ENCODE results near the gene TARP.
"Not testable (repeated sequence)": the region's sequence is repeated elsewhere in the genome, so short reads cannot be mapped to it uniquely, and the experiment has no call there.

TARP gene

DNA sequence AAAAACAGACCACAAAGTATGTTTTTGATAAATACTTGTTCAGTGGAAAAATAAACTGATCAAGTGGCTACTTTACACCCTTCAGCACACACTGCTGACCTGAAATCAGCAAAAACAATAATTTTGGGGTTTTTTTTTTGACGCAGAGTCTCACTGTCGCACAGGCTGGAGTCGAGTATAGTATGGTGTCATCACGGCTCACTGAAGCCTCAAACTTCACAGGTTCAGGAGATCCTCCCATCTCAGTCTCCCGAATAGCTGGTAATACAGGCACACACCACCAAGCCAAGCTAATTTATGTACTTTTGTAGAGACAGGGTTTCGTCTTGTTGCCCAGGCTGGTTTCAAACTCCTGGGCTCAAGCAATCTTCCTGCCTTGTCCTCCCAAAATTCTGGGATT, 30.6 kb downstream of the TARP start:
- no peak for ATAC-seq
- TF ChIP-seq POU6F1 (CRISPR knock-in tag; IDR thresholded peaks at IDR 0.05; ENCODE audit: borderline replicate concordance, low read depth) (no peak), RARB (CRISPR knock-in tag; IDR thresholded peaks at IDR 0.05) (no peak), TCF4 (CRISPR knock-in tag; IDR thresholded peaks at IDR 0.05; ENCODE audit: borderline replicate concordance) (no peak), TSHZ2 (CRISPR knock-in tag; IDR thresholded peaks at IDR 0.05) (no peak), TOX (CRISPR knock-in tag; IDR thresholded peaks at IDR 0.05; ENCODE audit: borderline replicate concordance) (no peak), ZFP3 (CRISPR knock-in tag; IDR thresholded peaks at IDR 0.05) (no peak), ZFP30 (CRISPR knock-in tag; IDR thresholded peaks at IDR 0.05) (no peak), ARNTL (CRISPR knock-in tag; IDR thresholded peaks at IDR 0.05; ENCODE audit: borderline replicate concordance, low read depth) (no peak), BACH2 (CRISPR knock-in tag; IDR thresholded peaks at IDR 0.05; ENCODE audit: borderline replicate concordance) (no peak), ISL1 (CRISPR knock-in tag; IDR thresholded peaks at IDR 0.05) (no peak), OSR1 (CRISPR knock-in tag; IDR thresholded peaks at IDR 0.05) (no peak), ZNF8 (CRISPR knock-in tag; IDR thresholded peaks at IDR 0.05) (no peak), ESRRG (CRISPR knock-in tag; IDR thresholded peaks at IDR 0.05) (no peak), GLIS3 (CRISPR knock-in tag; IDR thresholded peaks at IDR 0.05) (no peak), ZNF565 (CRISPR knock-in tag; conservative IDR thresholded peaks at IDR 0.05; ENCODE audit: low read depth) (no peak), SNAI2 (CRISPR knock-in tag; IDR thresholded peaks at IDR 0.05) (no peak)
- TF ChIP-seq, protein P1, sequence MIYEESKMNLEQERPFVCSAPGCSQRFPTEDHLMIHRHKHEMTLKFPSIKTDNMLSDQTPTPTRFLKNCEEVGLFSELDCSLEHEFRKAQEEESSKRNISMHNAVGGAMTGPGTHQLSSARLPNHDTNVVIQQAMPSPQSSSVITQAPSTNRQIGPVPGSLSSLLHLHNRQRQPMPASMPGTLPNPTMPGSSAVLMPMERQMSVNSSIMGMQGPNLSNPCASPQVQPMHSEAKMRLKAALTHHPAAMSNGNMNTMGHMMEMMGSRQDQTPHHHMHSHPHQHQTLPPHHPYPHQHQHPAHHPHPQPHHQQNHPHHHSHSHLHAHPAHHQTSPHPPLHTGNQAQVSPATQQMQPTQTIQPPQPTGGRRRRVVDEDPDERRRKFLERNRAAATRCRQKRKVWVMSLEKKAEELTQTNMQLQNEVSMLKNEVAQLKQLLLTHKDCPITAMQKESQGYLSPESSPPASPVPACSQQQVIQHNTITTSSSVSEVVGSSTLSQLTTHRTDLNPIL (CRISPR knock-in tag; IDR thresholded peaks at IDR 0.05; ENCODE audit: low read depth), result no peak

DNA sequence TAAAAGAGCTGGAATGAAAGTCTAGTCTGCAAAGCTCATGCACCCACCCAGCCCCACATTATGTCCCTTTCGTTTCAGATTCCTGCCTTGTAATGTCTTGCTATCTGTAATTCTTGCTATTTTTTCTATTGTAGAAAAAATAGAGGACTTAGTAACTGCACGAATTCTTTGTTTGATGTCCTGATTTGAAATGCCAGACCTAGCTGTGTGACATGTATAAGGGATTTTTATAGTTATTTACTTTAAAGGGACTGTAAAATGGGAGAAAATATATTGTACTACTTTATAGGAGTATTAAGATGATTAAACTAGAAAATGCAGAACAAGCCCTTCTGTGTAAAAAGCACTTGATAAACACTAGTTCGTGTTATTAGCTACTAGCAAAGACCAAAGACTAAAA, 32.4 kb downstream of the TARP start:
- TF ChIP-seq ARNTL (CRISPR knock-in tag; IDR thresholded peaks at IDR 0.05; ENCODE audit: borderline replicate concordance, low read depth) (no peak), PPARA (CRISPR knock-in tag; IDR thresholded peaks at IDR 0.05; ENCODE audit: borderline replicate concordance) (no peak), POU6F1 (CRISPR knock-in tag; IDR thresholded peaks at IDR 0.05; ENCODE audit: borderline replicate concordance, low read depth) (no peak), PATZ1 (CRISPR knock-in tag; IDR thresholded peaks at IDR 0.05; ENCODE audit: borderline replicate concordance) (no peak), BACH2 (CRISPR knock-in tag; IDR thresholded peaks at IDR 0.05; ENCODE audit: borderline replicate concordance) (no peak), ZNF8 (CRISPR knock-in tag; IDR thresholded peaks at IDR 0.05) (no peak), CSRNP3 (CRISPR knock-in tag; IDR thresholded peaks at IDR 0.05) (no peak), ZFP3 (CRISPR knock-in tag; IDR thresholded peaks at IDR 0.05) (no peak), TCF4 (CRISPR knock-in tag; IDR thresholded peaks at IDR 0.05; ENCODE audit: borderline replicate concordance) (no peak), GLIS3 (CRISPR knock-in tag; IDR thresholded peaks at IDR 0.05) (no peak), ZC3H10 (CRISPR knock-in tag; IDR thresholded peaks at IDR 0.05) (no peak)
- TF ChIP-seq, protein P1 (CRISPR knock-in tag; IDR thresholded peaks at IDR 0.05; ENCODE audit: low read depth), result no peak
- no peak for ATAC-seq

- not testable (repeated sequence) for ATAC-seq
These were observed 34.3 kb downstream of the TARP start for GRCh38 chr7:38239129-38239528.

Measured in SK-N-SH treated with all-trans-retinoic acid at 6 μM for 48 hours (cell line).